ENCODE results near the gene VSTM2B.

DNA sequence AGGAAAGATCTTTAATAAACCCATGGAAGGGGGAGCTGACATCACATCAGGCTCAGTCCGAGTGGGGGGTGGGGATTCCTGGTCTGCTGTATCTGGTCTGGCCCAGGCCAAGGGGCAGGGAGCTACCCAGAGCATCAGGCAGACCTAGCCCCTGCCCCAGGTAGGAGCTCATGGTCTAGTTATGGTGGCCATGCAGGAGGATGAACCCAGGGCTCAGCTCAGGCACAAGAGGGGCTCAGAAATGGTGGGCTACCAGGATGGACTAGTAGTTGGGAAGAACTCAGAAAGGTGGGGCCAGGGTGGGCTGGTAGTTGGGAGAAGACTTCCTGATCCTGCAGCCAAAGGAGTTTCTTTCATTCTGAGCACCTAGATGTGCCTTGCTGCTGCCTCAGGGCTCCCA is 14.3 kb downstream of the VSTM2B start:
- TF ChIP-seq, protein P1, sequence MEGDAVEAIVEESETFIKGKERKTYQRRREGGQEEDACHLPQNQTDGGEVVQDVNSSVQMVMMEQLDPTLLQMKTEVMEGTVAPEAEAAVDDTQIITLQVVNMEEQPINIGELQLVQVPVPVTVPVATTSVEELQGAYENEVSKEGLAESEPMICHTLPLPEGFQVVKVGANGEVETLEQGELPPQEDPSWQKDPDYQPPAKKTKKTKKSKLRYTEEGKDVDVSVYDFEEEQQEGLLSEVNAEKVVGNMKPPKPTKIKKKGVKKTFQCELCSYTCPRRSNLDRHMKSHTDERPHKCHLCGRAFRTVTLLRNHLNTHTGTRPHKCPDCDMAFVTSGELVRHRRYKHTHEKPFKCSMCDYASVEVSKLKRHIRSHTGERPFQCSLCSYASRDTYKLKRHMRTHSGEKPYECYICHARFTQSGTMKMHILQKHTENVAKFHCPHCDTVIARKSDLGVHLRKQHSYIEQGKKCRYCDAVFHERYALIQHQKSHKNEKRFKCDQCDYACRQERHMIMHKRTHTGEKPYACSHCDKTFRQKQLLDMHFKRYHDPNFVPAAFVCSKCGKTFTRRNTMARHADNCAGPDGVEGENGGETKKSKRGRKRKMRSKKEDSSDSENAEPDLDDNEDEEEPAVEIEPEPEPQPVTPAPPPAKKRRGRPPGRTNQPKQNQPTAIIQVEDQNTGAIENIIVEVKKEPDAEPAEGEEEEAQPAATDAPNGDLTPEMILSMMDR (IDR thresholded peaks at IDR 0.05; ENCODE audit: low read depth, low read length) = no peak
- TF ChIP-seq POLR2A (IDR thresholded peaks at IDR 0.05; ENCODE audit: extremely low read depth, insufficient read length) = no peak
